Stimulated activated naive CD4-positive, alpha-beta T cell (primary cell): ENCODE data around the gene ABL1.
"Not testable (repeated sequence)": the region's sequence is repeated elsewhere in the genome, so short reads cannot be mapped to it uniquely, and the experiment has no call there.

Source experiments
- DNase-seq, 6 experiments: peaks; one replicate each; lab custom pipeline; 2025; lab: John Stamatoyannopoulos, UW

ABL1 gene

GRCh38 chr9:130825351-130825651, 9.8 kb upstream of the ABL1 start:
- no peak for DNase-seq

GRCh38 chr9:130825809-130826208, 9.2 kb upstream of the ABL1 start:
- no peak for DNase-seq

- no peak for DNase-seq
Observed at GRCh38 chr9:130829762-130830161, 5.3 kb upstream of the ABL1 start.

- no peak for DNase-seq
Observed at GRCh38 chr9:130830231-130830760, 4.8 kb upstream of the ABL1 start.

GRCh38 chr9:130831077-130831476, 4.0 kb upstream of the ABL1 start:
- no peak for DNase-seq

GRCh38 chr9:130833031-130833990, 1.7 kb upstream of the ABL1 start:
- no peak for DNase-seq

- DNase-seq, result peak in 3 of 6 experiments; percentile 3 to 15 (median 9)
Observed at GRCh38 chr9:130835441-130836298, 616 bp downstream of the ABL1 start.

- no peak for DNase-seq
Observed at GRCh38 chr9:130837002-130837511, 2.0 kb downstream of the ABL1 start.

- no peak for DNase-seq
Observed at GRCh38 chr9:130837643-130838042, 2.6 kb downstream of the ABL1 start.

- DNase-seq, result no peak
Observed at GRCh38 chr9:130839132-130840111, 4.4 kb downstream of the ABL1 start.

GRCh38 chr9:130842545-130842944, 7.5 kb downstream of the ABL1 start:
- DNase-seq, result no peak

GRCh38 chr9:130843049-130843908, 8.2 kb downstream of the ABL1 start:
- no peak for DNase-seq

GRCh38 chr9:130844044-130844451, 9.0 kb downstream of the ABL1 start:
- DNase-seq, result no peak

- no peak for DNase-seq
Observed at GRCh38 chr9:130845254-130845653, 10.2 kb downstream of the ABL1 start.

GRCh38 chr9:130845901-130846481, 10.9 kb downstream of the ABL1 start:
- DNase-seq, result no peak

- no peak for DNase-seq
Observed at GRCh38 chr9:130846487-130847305, 11.6 kb downstream of the ABL1 start.

- no peak for DNase-seq
Observed at GRCh38 chr9:130847306-130848217, 12.5 kb downstream of the ABL1 start.

GRCh38 chr9:130848514-130848913, 13.5 kb downstream of the ABL1 start:
- not testable (repeated sequence) for DNase-seq
